Fibroblast of the conjunctiva (primary cell): ENCODE results near the gene KRT79.
"Not testable (repeated sequence)": the region's sequence is repeated elsewhere in the genome, so short reads cannot be mapped to it uniquely, and the experiment has no call there.

Source experiments
- DNase-seq: peaks from one replicate; pipeline ENCODE4 v3.0.0-alpha.2; 2010; ENCODE audit warnings: low read depth

The KRT79 gene

GRCh38 chr12:52806821-52807543 is 27.1 kb downstream of the KRT79 start:
- no peak for DNase-seq

DNA sequence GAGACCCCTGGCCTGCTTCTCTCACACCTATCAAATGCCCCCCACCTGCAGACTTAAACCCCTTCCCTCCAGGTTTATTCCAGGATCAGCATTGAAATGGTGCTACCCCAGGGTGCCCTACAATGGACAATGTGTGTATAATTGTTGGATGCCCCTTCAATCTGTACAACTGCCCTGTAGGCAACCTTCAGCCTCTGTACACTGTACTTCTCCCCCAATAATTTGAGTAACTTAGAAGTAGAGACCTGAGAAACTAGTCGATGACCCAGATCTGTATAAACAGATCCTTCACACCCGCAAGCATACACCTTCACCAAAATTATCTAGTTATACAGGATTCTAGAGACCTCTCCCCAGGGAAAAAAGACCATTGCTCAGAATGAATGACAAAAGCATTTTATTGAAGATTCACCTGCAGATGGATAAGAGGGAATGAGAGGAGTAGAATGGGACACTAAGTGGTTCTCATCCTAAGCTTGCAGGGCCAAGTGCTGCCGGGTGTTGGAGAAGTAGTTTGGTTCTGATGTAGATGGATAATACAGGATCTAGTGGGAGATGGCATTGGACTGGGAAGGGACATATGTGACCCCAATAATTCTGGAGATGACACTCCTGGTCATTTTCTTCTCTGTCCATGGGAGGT is 27.8 kb downstream of the KRT79 start:
- no peak for DNase-seq

DNA sequence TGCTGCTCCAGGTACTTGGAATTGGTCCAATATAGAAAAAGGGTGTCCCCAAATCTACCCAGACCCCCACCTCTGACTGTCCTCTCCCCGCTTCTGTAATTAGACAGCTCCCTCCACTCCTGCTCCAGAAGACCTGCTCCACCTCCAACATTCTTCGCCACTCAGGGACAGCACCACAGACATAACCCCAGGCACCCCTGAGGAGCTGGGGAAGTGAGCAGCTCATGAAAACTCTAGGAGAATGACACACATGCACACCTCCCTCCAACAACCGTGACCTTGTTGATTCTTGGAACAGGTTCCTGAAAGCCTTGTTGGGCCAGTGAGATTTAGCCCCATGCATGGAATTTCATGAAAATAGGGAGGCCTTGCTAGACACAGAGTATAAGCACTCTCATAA is 28.4 kb downstream of the KRT79 start:
- no peak for DNase-seq

- DNase-seq = no peak
Measured at GRCh38 chr12:52805000-52805399, 29.1 kb downstream of the KRT79 start.

DNA sequence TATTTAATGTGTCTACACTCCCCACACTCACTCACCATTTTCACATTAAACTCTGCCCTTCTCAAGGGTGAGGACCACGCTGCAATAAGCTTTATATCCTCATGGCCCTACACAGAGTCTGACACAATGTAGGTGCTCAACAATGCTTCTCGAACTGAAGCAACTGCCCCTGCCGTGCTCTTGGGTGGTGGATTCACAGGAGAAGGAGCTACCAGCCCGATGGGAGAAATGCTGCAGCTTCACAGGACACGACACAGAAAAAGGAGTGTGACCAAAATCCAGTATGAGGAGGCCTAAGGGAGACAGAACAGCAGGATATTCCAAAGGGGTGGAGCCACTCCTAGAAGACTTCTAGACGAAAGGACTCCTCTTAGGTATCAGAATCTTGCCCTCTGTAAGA is 31.7 kb downstream of the KRT79 start:
- no peak for DNase-seq

- no peak for DNase-seq
Measured at GRCh38 chr12:52801773-52802172, 32.3 kb downstream of the KRT79 start.

DNA sequence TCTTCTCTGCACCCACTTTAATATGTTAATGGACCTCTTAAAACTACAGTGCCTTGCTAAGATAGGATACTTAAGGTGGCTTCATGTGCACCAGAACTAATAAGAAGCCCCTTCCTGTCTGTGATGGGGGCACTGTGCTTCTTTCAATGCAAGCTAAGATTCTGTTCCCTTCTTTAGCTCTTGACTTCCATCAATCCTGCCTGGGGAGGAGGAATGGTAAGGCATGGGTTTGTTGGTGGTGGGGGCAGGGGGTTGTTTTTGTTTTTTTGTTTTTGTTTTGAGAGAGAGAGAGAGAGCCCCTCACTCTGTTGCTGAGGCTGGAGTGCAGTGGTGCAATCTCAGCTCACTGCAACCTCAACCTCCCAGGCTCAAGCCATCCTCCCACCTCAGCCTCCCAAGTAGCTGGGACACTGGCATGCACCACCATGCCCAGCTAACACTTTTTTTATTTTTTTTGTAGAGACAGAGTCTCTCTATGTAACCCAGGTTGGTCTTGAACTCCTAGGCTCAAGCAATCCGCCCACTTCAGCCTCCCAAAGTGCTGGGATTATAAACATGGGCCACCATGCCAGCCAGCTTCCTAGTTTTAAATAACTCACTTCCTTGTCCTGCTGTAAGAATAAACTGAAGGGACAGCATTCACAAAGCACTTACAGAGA is 33.7 kb downstream of the KRT79 start:
- no peak for DNase-seq

GRCh38 chr12:52799505-52800211 is 34.5 kb downstream of the KRT79 start:
- DNase-seq = no peak

- no peak for DNase-seq
Measured at GRCh38 chr12:52798671-52799504, 35.2 kb downstream of the KRT79 start.

- no peak for DNase-seq
Measured at GRCh38 chr12:52798003-52798670, 36.0 kb downstream of the KRT79 start.

DNA sequence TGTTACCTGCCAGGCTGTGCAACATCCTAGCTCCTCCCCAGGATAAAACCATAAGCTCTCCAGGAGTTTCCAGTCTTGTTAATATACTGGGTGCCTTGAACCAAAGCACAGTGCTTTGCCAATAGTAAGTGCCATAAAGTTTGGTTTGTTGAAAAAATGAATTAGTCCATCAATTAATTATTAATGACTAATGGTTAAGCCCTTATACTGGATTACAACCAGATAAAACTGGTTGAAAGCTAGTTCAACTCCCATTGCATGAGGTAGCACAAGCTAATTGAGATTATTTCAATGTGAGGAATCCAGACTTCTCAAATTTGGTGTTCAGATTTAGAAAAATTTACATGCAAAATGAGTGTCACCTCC is 36.6 kb downstream of the KRT79 start:
- DNase-seq = no peak

GRCh38 chr12:52796839-52797528 is 37.1 kb downstream of the KRT79 start:
- no peak for DNase-seq

DNA sequence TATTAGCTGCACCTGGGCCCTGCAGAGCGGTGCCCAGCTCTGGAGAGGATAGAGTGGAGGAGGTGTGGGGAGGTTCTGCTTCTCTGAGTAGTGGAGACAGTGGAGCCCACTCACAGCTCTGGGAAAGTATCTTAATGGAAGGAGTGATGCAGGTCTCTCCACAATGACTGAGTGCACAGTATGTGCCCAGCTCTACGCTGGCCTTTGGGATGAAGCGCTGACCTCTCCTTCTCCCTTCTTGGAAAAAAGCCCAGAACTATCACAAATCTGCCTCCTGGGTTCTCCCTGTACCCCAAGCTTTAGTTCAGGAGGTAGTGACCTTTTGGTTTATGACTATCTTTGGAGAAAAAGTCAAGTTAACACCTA is 37.7 kb downstream of the KRT79 start:
- no peak for DNase-seq

- no peak for DNase-seq
Measured at GRCh38 chr12:52795694-52796428, 38.2 kb downstream of the KRT79 start, which contains the start of gene KRT3. Gene KRT3, minus strand, starts transcription at chr12:52796117. Its CDS starts 75 bp downstream, at chr12:52796042.

- not testable (repeated sequence) for DNase-seq
Measured at GRCh38 chr12:52795332-52795674, 38.8 kb downstream of the KRT79 start.

GRCh38 chr12:52794479-52795331 is 39.4 kb downstream of the KRT79 start:
- no peak for DNase-seq

- no peak for DNase-seq
Measured at GRCh38 chr12:52792185-52793029, 41.7 kb downstream of the KRT79 start.
